H1 (cell line): ENCODE measurements around the gene FLT3.

Experiments
- CTCF ChIP-seq, 3 experiments: IDR thresholded peaks; 1 replicate in 2 of 3; 2 replicates in 1 of 3; pipeline versions ENCODE4 v1.5.1 to v1.6.1; 2011; ENCODE audit warnings: low read length in 3 of 3, mild to moderate bottlenecking in 3 of 3, inconsistent platforms in 2 of 3, low read depth in 1 of 3, moderate library complexity in 1 of 3; ENCODE audit not compliant: insufficient read depth in 1 of 3; ENCODE audit errors: control extremely low read depth in 1 of 3
- POLR2AphosphoS5 ChIP-seq: IDR thresholded peaks from 2 replicates; pipeline ENCODE4 v1.6.1; 2011; ENCODE audit warnings: low read depth, low read length
- RFX5 ChIP-seq: IDR thresholded peaks from 2 replicates; pipeline ENCODE4 v1.6.1; 2011; ENCODE audit warnings: low read depth, low read length, improper control_type of control experiment, borderline replicate concordance
- TF ChIP-seq, protein P1 (sequence below): IDR thresholded peaks from 2 replicates; pipeline ENCODE4 v1.6.1; 2012; ENCODE audit warnings: low read length, inconsistent platforms
- TF ChIP-seq, protein P2 (sequence below): IDR thresholded peaks from 2 replicates; pipeline ENCODE4 v1.6.1; 2012; ENCODE audit warnings: inconsistent platforms

DNA sequence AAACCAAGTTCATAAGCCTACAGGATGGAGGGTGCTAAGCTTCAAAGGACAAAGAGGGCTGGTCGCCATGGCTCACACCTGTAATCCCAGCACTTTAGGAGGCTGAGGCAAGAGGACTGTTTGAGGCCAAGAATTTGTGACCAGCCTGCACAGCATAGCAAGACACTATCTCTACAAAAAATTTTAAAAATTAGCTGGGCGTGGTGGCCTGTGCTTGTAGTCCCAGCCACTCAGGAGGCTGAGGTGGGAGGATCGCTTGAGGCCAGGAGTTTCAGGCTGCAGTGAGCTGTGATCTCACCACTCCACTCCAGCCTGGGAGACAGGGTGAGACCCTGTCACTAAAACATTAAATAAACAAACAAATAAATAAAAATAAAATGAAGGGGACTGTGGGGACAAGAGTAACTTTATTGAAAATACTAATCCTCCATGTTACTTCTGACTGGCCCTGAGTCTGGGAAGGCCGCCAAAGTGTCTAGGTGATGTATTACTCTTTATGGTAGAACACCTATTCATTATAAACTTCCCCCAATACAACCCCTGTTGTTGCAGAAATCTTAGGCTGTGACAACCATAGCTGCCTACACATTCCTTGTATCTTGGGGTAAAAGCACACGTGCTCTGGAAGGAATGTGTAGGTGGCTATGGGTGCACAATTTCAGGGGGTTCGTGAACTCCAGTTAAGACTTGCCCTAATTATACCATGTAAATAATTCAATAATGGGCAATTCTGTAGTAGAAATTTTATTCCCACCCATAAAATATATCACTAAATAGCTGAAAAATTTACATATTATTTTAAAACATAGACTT is 97.3 kb downstream of the FLT3 start:
- TF ChIP-seq POLR2AphosphoS5: no peak
- TF ChIP-seq, protein P1, sequence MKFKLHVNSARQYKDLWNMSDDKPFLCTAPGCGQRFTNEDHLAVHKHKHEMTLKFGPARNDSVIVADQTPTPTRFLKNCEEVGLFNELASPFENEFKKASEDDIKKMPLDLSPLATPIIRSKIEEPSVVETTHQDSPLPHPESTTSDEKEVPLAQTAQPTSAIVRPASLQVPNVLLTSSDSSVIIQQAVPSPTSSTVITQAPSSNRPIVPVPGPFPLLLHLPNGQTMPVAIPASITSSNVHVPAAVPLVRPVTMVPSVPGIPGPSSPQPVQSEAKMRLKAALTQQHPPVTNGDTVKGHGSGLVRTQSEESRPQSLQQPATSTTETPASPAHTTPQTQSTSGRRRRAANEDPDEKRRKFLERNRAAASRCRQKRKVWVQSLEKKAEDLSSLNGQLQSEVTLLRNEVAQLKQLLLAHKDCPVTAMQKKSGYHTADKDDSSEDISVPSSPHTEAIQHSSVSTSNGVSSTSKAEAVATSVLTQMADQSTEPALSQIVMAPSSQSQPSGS: no peak
- TF ChIP-seq CTCF (IDR thresholded peaks at IDR 0.05; ENCODE audit: control extremely low read depth in 1 of 3, insufficient read depth in 1 of 3, low read depth in 1 of 3, low read length in 3 of 3): no peak
- TF ChIP-seq RFX5: no peak
- TF ChIP-seq, protein P2, sequence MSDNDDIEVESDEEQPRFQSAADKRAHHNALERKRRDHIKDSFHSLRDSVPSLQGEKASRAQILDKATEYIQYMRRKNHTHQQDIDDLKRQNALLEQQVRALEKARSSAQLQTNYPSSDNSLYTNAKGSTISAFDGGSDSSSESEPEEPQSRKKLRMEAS: no peak
